Type B pancreatic cell (in vitro differentiated cells): ENCODE measurements around the gene PPP1R3E. TPM values are rescaled to one million over a fixed set of nuclear protein-coding genes. Genes with fewer than 3 reads are reported as not detected.

ENCODE experiments used
- DNase-seq: peaks from one replicate; pipeline ENCODE4 v3.0.0; 2021; ENCODE audit warnings: mixed read lengths; ENCODE audit not compliant: unreplicated experiment; ENCODE audit errors: extremely low spot score
- H3K27ac Mint-ChIP-seq: 2 replicates; pipeline ENCODE4 v1.8.0; 2021; ENCODE audit warnings: mild to moderate bottlenecking, mixed read lengths
- H3K27me3 Mint-ChIP-seq: 2 replicates; pipeline ENCODE4 v1.8.0; 2021; ENCODE audit warnings: mixed read lengths
- H3K36me3 Mint-ChIP-seq: 2 replicates; pipeline ENCODE4 v1.8.0; 2021; ENCODE audit warnings: mixed read lengths
- H3K4me1 Mint-ChIP-seq: one replicate; pipeline ENCODE4 v1.8.0; 2021; ENCODE audit warnings: mixed read lengths; ENCODE audit not compliant: unreplicated experiment
- H3K4me3 Mint-ChIP-seq: 2 replicates; pipeline ENCODE4 v1.8.0; 2021; ENCODE audit warnings: mild to moderate bottlenecking, mixed read lengths
- H3K9me3 Mint-ChIP-seq: 2 replicates; pipeline ENCODE4 v1.8.0; 2021; ENCODE audit warnings: mixed read lengths
- CTCF ChIP-seq: fragments of 200-600 bp; sonication (generic); conservative IDR thresholded peaks from 2 replicates; pipeline ENCODE4 v1.5.0; 2021; ENCODE audit warnings: antibody characterized with exemption, mild to moderate bottlenecking
- total RNA-seq: library from RNA; stranded (reverse); gene quantifications from 2 replicates; pipeline ENCODE4 v1.2.1, GENCODE V29; 2021; ENCODE audit warnings: low replicate concordance

The PPP1R3E gene
- total RNA-seq, 1 donor from 2014 or later: 16.7 TPM

DNA sequence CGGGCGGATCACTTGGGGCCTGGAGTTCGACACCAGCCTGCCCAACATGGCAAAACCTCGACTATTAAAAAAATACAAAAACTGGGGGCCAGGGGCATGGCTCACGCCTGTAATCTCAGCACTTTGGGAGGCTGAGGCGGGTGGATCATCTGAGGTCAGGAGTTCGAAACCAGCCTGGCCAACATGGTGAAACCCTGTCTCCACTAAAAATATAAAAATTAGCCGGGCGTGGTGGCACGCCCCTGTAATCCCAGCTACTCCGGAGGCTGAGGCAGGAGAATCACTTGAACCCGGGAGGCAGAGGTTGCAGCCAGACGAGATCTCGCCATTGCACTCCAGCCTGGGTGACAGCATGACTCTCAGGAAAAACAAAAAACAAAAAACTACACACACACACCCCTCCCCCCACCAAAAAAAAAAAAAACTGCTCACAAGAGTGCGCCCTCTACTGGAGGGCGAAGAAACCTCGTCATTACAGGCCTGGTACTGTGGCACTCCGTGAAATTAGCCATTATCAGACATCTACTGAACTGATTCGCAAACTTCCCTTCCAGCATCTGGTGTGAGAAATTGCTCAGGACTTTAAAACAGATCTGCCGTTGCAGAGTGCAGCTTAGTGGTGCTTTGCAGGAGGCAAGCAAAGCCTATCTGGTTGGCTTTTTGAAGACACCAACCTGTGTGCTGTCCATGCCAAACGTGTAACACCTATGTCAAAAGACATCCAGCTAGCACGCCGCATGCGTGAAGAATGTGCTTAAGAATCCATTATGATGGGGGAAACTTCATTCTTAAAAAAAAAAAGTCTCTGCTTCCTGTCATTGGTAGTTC is 7.7 kb downstream of the PPP1R3E start:
- H3K9me3 Mint-ChIP-seq: no peaks in the 10 kb centered on the region
- H3K27me3 Mint-ChIP-seq: peaks cover 14% of the 10 kb centered on the region
- H3K4me1 Mint-ChIP-seq: peaks cover 15% of the 10 kb centered on the region

GRCh38 chr14:23286902-23287479 is 15.7 kb downstream of the PPP1R3E start:
- Mint-ChIP-seq H3K27ac (peak overlapping the region; percentile 97), H3K4me3 (peak overlapping the region; percentile 97), H3K9me3 (no peaks in the 10 kb centered on the region), H3K4me1 (peaks cover 23% of the 10 kb centered on the region), H3K36me3 (no peaks in the 10 kb centered on the region), H3K27me3 (no peaks in the 10 kb centered on the region)
- TF ChIP-seq CTCF: no peak
- DNase-seq: no peak

More for the DNA sequence above, 7.7 kb downstream of the PPP1R3E start:
- H3K36me3 Mint-ChIP-seq: no peaks in the 10 kb centered on the region
- peak overlapping the region; percentile 30 for H3K27ac Mint-ChIP-seq
- DNase-seq: no peak
- no peak overlapping the region for H3K4me3 Mint-ChIP-seq
- TF ChIP-seq CTCF: peak; percentile 93

GRCh38 chr14:23286020-23286901 is 16.4 kb downstream of the PPP1R3E start, which contains the start of gene HOMEZ:
Gene HOMEZ (minus strand): TSS chr14:23286132. CDS start chr14:23285952, 180 bp downstream.
- peak within 1 kb of the TSS; percentile 97 for H3K4me3 Mint-ChIP-seq
- peak within 1 kb of the TSS; percentile 97 for H3K27ac Mint-ChIP-seq
- H3K27me3 Mint-ChIP-seq: no peaks in the 10 kb centered on the region
- no peak for TF ChIP-seq CTCF
- H3K9me3 Mint-ChIP-seq: no peaks in the 10 kb centered on the region
- peaks cover 23% of the 10 kb centered on the region for H3K4me1 Mint-ChIP-seq
- H3K36me3 Mint-ChIP-seq: no peaks in the 10 kb centered on the region
- peak; percentile 99 for DNase-seq

- DNase-seq: no peak
- peak overlapping the region; percentile 97 for H3K4me3 Mint-ChIP-seq
- no peaks in the 10 kb centered on the region for H3K36me3 Mint-ChIP-seq
- H3K27ac Mint-ChIP-seq: peak overlapping the region; percentile 83
- no peaks in the 10 kb centered on the region for H3K27me3 Mint-ChIP-seq
- no peak for TF ChIP-seq CTCF
- H3K9me3 Mint-ChIP-seq: no peaks in the 10 kb centered on the region
- peaks cover 23% of the 10 kb centered on the region for H3K4me1 Mint-ChIP-seq
Observed at GRCh38 chr14:23285530-23286019, 17.1 kb downstream of the PPP1R3E start.
